Activated T-cell treated with anti-CD3 and anti-CD28 coated beads for 1 hour (primary cell): Measurements from ENCODE around the gene WSCD2.
"Not testable (repeated sequence)": the region's sequence is repeated elsewhere in the genome, so short reads cannot be mapped to it uniquely, and the experiment has no call there.

Source experiments
- DNase-seq: peaks from one replicate; pipeline ENCODE4 v3.0.0-alpha.2; 2020; ENCODE audit warnings: low read depth

WSCD2 gene

GRCh38 chr12:108196921-108197320, 67.8 kb downstream of the WSCD2 start:
- no peak for DNase-seq

DNA sequence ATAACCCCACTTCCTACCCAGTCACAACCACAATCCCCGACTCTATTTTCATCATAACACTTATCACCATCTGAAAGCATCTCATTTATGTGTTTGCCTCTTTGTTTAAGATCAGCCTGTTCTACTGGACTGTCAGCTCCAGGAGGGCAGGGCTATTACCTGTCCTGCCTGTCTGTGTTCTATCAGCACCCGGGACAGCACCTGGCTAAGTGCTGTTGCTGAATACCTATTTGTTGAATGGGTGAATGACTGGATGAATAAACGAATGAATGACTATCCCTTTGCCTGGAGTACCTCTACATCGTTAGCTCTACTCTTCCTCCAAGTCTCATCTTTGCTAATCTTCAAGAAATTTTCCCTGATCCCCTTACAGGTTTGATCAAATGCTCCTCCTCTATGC, 69.0 kb downstream of the WSCD2 start:
- DNase-seq = no peak

GRCh38 chr12:108199106-108199505, 70.0 kb downstream of the WSCD2 start:
- DNase-seq = no peak

- DNase-seq = no peak
Observed at GRCh38 chr12:108201808-108202207, 72.7 kb downstream of the WSCD2 start.

DNA sequence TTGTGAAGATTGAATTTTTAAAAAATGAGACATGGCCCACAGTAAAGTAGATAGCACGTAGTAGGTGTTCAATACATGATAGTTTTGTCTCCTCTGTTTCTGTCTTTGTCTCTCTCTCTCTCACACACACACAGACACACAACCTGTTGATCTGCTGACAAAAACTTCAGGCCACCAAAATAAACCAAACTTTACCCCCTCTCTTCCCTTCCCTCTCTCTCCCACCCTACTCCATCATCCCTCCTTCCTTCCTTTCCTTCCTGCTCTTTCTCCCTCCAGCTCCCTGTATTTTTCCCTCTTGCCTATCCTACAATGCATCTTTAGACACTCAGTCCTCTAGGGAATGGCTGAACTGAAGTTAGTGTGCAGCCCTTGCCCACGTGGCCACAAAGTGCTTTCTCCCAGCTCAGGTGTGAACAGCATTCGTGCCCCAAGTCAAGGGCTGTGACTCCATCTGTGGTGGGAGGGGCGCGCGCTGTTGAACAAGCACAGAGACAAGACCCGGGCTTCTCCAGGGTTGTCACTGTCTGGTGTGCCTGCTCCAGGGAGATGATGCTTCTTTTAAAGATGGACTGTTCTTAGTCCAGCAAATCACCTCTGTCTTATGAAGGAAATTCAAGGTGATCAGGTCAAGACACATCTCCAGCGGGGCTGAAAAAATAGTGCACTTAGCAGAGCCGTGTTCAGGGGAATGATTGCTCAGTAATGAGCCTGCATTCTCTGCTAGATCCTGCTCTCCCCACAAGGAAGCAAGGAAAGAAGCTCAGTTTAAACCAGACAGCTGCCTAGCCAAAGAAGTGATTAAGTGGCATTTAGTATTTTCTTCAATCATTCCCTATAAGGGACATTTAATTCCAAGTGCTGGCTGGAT, 75.3 kb downstream of the WSCD2 start:
- DNase-seq = no peak

GRCh38 chr12:108205864-108206263, 76.8 kb downstream of the WSCD2 start:
- no peak for DNase-seq

DNA sequence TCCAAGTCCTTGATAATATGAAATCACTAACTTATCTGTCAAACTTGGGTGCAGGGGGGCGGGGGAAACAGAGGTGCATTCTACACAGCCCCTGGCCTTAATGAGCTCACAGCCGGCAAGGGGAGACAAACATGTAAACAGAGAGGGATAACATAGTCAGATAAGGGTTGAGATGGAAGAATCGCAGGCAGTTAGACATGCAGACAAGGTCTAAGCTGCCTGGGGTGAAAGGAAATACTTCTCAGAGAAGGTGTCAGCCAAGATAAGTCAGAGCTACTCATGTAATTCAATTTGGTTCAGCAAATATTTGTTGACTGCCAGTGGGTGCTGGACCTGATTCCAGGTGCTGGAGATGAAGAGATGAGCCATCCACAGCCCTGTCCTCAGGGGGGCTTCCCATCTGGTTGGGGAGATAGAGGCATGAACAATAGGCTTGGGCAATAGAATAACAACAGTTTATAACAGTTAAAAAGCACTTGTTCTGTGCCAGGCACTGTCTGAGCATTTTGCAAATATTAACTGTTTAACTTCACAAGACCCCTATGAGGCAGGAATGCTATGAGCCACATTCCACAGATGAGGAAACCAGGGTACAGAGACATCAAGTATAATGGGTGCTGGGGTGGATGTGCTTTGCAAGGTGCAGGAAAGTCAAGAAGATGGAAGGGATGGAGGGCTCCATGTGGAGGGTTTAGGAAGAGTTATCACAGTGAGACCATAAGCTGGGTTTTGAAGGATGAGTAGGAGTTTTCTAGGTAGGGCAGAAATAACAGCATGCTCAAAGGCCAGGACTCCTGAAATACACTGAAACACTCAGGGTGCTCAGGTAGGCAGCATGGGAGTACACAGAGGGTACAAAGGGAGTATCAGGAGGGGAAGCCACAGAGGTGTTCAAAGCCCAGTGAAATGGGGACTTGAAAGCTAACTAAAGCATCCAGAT, 79.0 kb downstream of the WSCD2 start:
- DNase-seq = no peak

DNA sequence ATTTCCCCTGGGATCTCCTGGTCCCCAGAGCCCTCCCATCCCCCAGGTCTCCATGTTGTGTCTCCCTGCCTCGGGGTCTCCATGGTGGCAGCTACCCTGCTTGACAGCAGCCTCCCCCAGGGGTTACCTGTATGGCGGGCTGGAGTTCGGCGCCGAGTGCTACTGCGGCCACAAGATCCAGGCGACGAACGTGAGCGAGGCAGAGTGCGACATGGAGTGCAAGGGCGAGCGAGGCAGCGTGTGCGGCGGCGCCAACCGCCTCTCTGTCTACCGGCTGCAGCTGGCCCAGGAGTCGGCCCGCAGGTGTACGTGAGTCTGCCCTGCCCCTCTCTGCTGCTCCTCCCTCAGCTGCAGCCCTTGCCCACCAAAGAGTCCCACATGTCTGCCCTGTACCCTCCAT, 80.9 kb downstream of the WSCD2 start:
- DNase-seq = no peak

DNA sequence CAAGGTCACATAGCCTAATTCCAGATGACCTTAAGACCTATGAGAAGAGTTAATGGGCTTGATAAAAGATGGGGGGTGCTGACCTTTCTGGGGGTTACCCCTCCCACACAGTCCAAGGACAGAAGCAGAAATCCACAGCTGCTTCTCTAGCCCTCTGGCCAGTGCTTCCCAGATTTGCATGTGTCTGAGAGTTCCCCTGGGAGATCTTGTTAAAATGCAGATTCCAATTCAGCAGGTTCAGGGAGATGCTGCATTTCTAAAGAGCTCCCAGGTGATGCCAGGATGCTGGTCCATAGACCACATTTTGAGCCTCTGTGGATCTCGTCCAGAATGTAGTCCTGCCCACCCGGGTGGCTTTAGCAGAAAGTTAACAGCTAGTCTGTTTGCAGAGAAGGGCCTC, 82.1 kb downstream of the WSCD2 start:
- DNase-seq = no peak

DNA sequence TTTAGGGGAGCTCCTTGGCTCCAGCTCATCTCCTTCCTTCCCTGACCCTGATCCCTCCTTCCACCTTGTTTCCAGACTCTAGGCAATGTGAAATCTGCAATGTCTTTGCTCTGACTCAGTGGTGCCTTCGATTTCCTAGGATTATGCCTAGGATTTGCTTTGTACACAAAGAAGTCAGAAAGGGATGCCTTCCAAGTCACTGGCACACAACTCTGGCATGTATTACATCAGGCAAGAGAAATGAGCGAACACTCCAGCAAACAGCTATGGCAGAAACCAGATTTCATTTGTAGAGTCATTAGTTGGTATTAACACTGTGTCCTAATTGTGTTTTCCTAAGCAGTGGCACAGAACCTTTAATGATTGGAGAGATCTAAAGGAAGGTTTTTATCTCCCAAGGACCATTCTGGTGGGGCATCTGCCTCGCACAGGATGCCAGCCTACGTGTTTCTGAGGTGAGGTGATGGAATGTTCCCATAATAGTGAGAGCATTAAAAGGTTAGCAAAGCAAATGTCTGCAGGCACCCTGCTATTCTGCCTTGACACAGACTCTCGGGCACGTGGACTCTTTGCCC, 84.9 kb downstream of the WSCD2 start:
- no peak for DNase-seq

DNA sequence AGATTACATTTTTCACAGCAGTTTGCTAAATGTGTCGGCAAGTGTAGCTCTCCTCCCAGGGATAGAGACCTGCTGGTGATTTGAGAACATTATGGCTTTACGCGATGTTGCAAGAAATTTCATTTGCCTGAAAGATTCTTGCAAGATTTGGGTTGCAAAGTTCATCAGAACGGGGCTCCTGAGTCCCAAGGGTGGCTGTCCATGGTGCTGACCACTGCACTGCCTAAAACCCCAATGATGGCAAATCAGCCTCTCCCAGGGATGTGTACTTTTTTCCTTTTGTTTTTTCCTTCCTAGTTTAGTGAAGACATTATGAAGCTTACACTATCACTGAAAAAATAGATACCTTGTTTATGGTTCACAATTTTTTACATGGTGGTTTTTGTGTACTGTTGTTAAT, 85.4 kb downstream of the WSCD2 start:
- DNase-seq = no peak

DNA sequence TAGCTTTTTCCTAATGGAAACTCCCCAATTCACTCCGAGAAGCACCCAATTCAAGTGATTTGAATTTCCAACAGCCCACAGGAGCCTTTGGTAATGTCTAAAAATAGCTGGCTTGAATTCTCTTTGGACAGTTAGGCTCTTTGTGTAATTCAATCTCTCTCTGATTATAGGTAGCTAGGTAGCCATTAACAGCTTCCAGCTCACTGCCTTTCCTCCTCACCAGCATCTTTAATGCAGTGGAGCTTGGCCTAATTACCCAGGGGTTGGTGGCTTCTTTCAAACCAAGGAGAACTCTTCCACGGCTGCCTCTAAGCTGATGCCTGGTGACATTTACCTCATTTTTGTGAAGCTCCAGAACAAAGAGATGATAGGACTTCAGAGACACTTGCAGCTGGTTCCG, 86.4 kb downstream of the WSCD2 start:
- no peak for DNase-seq

DNA sequence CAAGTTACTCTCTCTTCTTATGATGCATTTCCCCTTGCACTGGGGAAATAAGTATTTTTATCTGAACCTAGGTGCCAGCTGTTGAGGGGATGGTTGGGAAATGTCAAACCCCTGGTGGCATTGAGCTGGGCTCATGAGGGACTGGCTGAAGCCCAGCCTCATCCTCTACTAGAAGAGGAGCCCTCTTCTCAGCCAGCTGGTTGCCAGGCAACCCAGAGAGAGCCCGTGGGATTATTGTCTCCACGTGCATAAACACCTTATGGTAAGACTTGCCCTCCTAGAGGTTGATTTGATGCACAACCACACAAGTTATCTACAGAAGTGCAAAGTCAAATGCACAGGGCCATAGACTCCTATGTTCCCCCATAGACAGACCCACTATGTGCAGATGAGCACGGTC, 89.8 kb downstream of the WSCD2 start:
- no peak for DNase-seq

DNA sequence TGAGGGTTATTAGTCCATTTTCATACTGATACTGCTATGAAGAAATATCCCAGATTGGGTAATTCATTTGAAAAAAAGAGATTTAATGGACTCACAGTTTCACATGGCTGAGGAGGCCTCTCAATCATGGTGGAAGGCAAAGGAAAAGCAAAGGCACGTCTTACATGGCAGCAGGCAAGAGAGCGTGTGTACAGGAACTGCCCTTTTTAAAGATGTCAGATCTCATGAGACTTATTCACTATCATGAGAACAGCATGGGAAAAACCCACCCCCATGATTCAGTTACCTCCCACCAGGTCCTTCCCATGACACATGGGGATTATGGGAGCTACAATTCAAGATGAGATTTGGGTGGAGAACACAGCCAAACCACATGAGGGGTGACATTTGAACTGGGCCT, 96.0 kb downstream of the WSCD2 start:
- DNase-seq = not testable (repeated sequence)

DNA sequence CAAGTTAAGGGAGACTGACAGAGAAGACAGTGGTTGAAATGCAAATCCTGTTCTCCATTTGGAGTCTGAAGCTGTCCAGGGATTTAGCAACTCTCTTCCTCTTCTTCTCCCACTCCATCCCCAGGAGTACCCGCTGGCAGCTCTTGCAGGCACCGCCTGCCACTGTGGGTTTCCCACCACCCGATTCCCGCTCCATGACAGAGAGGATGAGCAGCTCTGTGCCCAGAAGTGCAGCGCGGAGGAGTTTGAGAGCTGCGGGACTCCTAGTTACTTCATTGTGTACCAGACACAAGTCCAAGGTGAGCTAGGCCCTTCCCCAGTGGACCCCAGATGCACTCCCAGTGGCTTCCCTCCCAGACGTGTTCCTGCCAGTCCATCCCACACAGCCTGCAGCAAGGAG, 97.8 kb downstream of the WSCD2 start:
- no peak for DNase-seq

DNA sequence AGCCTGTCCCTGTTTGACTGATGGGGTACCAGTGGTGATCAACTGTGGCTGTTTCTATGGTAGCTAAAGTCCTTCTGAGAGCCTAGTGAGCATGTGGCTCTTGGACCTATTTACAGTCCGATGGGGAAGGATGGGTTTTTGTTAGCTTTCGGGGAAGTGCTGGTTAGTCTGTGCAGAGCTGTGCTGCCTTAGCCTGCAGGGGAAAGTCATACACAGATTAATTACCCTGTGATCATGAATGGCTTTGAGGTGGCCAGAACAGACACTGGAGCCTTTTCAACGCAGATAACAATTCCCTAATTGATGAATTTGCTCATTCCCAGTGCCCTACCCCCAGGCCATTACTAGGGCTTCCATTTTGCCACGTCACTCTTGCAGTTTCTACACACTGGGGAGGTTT, 99.7 kb downstream of the WSCD2 start:
- DNase-seq = no peak

DNA sequence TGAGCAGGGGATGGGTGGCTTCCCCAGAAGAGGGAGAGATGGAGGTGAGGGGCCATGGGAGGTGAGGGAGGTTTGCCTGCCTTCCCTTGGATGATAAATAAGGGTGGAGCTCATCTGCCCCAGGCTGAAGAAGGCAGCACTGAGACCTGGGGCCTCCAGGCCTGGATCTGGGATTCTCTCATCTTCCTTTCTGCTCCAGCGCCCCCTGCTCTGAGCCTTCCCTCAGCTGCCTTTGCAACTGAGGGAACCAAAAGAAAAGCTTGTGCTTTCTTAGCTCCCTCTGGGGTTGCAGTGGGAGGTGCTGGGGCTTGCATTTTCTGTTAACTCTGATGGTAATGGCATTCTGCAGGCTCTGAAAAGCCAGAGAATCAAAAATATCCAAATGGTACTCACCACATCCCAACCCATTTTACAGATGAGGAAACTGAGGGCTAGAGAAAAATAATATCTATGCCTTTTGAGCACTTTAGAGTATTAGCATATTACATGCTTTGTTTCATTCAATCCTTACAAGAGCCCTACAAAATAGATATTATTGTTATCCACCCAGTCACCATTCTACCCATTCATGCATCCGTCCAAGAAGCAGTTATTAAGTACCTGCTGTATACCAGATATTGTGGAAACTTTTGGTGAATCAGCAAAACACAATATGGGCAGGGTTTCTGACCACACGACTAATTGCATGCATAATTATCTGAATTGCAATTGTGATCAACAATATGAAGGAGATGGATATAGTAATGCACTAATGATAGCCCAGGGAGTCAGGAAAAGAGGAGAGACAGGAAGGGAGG, 102.2 kb downstream of the WSCD2 start:
- no peak for DNase-seq

GRCh38 chr12:108231909-108232434, 102.9 kb downstream of the WSCD2 start:
- DNase-seq = no peak

DNA sequence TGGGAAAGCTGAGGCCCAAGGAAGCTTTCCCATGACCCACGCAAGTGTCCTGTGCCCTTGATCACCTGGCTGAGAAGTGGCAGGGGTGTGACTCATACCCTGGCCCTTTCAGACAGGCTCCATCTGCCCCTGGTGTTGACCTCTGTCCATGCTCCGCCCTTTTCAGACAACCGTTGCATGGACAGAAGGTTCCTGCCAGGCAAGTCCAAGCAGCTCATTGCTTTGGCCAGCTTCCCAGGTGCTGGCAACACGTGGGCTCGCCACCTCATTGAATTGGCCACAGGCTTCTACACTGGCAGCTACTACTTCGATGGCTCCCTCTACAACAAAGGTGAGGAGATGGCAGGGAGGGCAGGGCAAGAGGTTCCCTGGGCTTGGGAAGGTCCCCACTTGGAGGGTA, 103.5 kb downstream of the WSCD2 start:
- no peak for DNase-seq

DNA sequence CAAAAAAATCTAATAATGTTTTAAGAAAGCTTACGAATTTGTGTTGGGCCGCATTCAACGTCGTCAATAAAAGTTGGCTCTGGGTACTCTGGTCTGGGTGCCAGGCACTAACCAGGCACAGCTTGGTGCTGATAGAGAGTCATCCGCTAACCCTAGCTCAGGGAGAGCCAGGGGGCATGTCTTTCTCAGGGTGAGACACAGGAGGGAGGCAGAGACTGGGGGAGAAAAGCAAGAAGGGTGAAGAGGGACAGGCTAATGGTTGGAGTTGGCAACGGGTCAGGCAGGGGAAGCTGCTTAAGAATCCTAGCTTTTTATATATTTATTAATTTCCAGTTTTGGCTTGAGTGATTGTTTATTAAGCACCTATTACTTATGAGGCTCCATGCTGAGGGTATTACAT, 105.1 kb downstream of the WSCD2 start:
- DNase-seq = no peak

DNA sequence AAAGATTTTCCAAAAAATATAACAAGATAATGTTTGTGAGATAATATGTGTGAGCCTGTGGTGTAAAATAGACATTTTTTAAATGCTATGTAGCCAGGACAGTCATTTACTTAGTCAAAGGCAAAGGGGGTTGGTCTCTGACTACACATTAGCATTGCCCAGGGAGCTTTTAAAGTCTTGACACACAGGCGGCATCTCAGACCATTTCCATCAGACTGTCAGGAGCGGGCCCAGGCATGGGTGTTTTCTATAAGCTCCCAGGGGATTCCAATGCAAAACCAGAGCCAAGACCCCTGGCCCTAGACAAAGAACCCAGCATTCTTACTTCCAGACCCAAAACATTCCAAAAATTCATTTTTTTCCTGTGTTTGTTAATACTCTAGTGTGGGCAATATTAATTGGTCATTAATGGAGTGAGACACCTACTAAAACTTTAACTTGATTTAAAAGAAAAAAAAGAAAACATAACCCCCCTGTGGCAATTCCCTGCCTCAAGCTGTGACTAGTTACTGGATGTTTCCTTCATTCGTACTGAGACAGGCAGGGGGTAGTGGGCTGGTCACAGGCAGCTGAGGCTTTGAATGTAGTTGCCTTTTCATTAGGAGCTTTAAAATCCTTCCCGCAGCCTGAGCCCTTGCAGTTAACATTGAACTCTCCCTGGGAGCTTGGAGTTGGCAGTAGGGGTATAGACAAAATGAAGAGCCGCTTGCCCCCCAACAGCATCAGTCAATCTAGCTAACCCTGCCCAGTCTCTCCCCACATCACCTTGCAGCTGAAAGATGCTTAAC, 106.3 kb downstream of the WSCD2 start:
- no peak for DNase-seq
